ENCODE data around the gene FBXL7. TPM values are rescaled to one million over a fixed set of nuclear protein-coding genes. Genes with fewer than 3 reads are reported as not detected.

FBXL7 gene
- total and polyA plus RNA-seq, 2 donors (not counting 1 experiment from before 2014, with no cell fraction given): not detected

DNA sequence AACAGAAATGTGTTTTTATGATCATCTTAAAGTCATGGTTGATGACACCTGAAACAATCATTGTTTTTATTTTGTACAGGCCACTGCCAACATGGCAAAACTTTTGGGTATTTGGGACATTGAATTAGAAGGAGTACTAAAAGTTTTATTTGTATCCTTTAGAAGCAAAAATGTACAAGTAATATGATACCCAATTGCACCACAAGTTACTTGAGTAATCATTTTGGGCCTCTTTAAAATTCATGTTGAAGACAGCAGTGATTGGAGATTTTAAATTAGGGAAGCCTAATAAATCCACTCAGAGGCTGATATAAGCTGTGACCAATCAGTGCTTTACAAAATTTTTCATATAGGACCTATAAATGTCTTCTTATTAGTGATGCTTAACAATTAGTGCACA, 466.7 kb downstream of the FBXL7 start:
- no peak overlapping the region for H3K4me3 ChIP-seq (ENCODE audit: control extremely low read depth in 1 of 5, extremely low read depth in 1 of 5, insufficient read depth in 1 of 5, low read depth in 2 of 5, low read length in 4 of 5)
- intact Hi-C loops (cut with micrococcal nuclease): no loop called here
- Mint-ChIP-seq H3K4me1 (no peaks in the 10 kb centered on the region), H3K9me3 (ENCODE audit: insufficient read depth) (no peaks in the 10 kb centered on the region), H3K4me3 (no peak overlapping the region), H3K27ac (no peak overlapping the region), H3K27me3 (no peaks in the 10 kb centered on the region)
- H3K27ac ChIP-seq (ENCODE audit: low read length in 2 of 2): no peak overlapping the region
- no peak overlapping the region for H3K9ac ChIP-seq (ENCODE audit: low read length)
- ChIA-PET POLR2A (no interaction called here), CTCF (no interaction called here)
- no peak overlapping the region for H2AFZ ChIP-seq (ENCODE audit: insufficient read depth, low read depth, low read length, poor library complexity, severe bottlenecking)
- ATAC-seq (ENCODE audit: low read depth) (no peak), DNase-seq (no peak)
- no peaks in the 10 kb centered on the region for H3K4me1 ChIP-seq (ENCODE audit: control insufficient read depth in 2 of 2, insufficient read depth in 2 of 2, low read length in 2 of 2)
- no peak overlapping the region for H3K4me2 ChIP-seq (replicated peaks; ENCODE audit: low read depth, low read length, poor library complexity, severe bottlenecking)
- H3K36me3 ChIP-seq (replicated peaks in 1 of 2; ENCODE audit: control extremely low read depth in 1 of 2, control insufficient read depth in 1 of 2, extremely low read depth in 1 of 2, insufficient read depth in 2 of 2, low read length in 1 of 2): no peaks in the 10 kb centered on the region
- TF ChIP-seq EZH2 (IDR thresholded peaks at IDR 0.05; ENCODE audit: borderline replicate concordance, insufficient read depth, low read depth, low read length, poor library complexity, severe bottlenecking): no peak
- TF ChIP-seq, protein P1, sequence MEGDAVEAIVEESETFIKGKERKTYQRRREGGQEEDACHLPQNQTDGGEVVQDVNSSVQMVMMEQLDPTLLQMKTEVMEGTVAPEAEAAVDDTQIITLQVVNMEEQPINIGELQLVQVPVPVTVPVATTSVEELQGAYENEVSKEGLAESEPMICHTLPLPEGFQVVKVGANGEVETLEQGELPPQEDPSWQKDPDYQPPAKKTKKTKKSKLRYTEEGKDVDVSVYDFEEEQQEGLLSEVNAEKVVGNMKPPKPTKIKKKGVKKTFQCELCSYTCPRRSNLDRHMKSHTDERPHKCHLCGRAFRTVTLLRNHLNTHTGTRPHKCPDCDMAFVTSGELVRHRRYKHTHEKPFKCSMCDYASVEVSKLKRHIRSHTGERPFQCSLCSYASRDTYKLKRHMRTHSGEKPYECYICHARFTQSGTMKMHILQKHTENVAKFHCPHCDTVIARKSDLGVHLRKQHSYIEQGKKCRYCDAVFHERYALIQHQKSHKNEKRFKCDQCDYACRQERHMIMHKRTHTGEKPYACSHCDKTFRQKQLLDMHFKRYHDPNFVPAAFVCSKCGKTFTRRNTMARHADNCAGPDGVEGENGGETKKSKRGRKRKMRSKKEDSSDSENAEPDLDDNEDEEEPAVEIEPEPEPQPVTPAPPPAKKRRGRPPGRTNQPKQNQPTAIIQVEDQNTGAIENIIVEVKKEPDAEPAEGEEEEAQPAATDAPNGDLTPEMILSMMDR (IDR thresholded peaks at IDR 0.05): no peak
- H3K9me3 ChIP-seq (ENCODE audit: control extremely low read depth in 1 of 3, control insufficient read depth in 2 of 3, insufficient read depth in 1 of 3, low read length in 2 of 3): peaks cover 0 to 5% (median 0%) of the 10 kb centered on the region in 3 donors
- H3K27me3 ChIP-seq (replicated peaks in 1 of 4; ENCODE audit: control extremely low read depth in 1 of 4, control insufficient read depth in 3 of 4, insufficient read depth in 4 of 4, low read length in 3 of 4): no peaks in the 10 kb centered on the region
- no peaks in the 10 kb centered on the region for H3K79me2 ChIP-seq (ENCODE audit: control insufficient read depth, insufficient read depth, low read length)
- no peaks in the 10 kb centered on the region for H4K20me1 ChIP-seq (ENCODE audit: control insufficient read depth, insufficient read depth, low read length, poor library complexity, severe bottlenecking)

DNA sequence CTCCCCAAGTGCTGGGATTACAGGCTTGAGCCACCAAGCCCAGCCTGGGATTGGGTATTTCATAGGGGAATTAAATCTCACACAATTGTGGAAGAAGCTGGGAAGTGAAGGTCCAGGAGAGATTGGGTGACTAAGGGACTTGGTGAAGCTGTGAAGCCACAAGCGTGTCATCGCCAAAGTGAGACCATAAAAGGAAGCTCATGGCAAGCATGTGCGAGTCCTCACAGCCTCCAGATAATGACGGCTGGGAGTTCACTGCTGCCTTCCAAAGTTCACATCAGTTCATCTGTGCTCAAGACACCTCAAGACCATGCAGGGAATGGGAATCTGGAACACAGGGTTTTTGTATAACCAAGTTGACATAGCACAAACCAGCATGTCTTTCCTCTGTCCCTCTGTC, 469.0 kb downstream of the FBXL7 start:
- Histone ChIP-seq H4K20me1 (ENCODE audit: control insufficient read depth, insufficient read depth, low read length, poor library complexity, severe bottlenecking) (no peaks in the 10 kb centered on the region), H3K9ac (ENCODE audit: low read length) (no peak overlapping the region), H3K4me1 (ENCODE audit: control insufficient read depth in 2 of 2, insufficient read depth in 2 of 2, low read length in 2 of 2) (no peaks in the 10 kb centered on the region), H3K36me3 (replicated peaks in 1 of 2; ENCODE audit: control extremely low read depth in 1 of 2, control insufficient read depth in 1 of 2, extremely low read depth in 1 of 2, insufficient read depth in 2 of 2, low read length in 1 of 2) (no peaks in the 10 kb centered on the region), H3K9me3 (ENCODE audit: control extremely low read depth in 1 of 3, control insufficient read depth in 2 of 3, insufficient read depth in 1 of 3, low read length in 2 of 3) (peaks cover 0 to 5% (median 0%) of the 10 kb centered on the region in 3 donors), H3K79me2 (ENCODE audit: control insufficient read depth, insufficient read depth, low read length) (no peaks in the 10 kb centered on the region), H3K27me3 (replicated peaks in 1 of 4; ENCODE audit: control extremely low read depth in 1 of 4, control insufficient read depth in 3 of 4, insufficient read depth in 4 of 4, low read length in 3 of 4) (no peaks in the 10 kb centered on the region), H3K27ac (ENCODE audit: low read length in 2 of 2) (no peak overlapping the region), H3K4me2 (replicated peaks; ENCODE audit: low read depth, low read length, poor library complexity, severe bottlenecking) (no peak overlapping the region), H2AFZ (ENCODE audit: insufficient read depth, low read depth, low read length, poor library complexity, severe bottlenecking) (no peak overlapping the region), H3K4me3 (ENCODE audit: control extremely low read depth in 1 of 5, extremely low read depth in 1 of 5, insufficient read depth in 1 of 5, low read depth in 2 of 5, low read length in 4 of 5) (no peak overlapping the region)
- DNase-seq (no peak), ATAC-seq (ENCODE audit: low read depth) (no peak)
- intact Hi-C loops (cut with micrococcal nuclease): no loop called here
- Mint-ChIP-seq H3K27ac (no peak overlapping the region), H3K9me3 (ENCODE audit: insufficient read depth) (peaks cover 3% of the 10 kb centered on the region), H3K4me3 (no peak overlapping the region), H3K4me1 (no peaks in the 10 kb centered on the region), H3K27me3 (no peaks in the 10 kb centered on the region)
- ChIA-PET CTCF (no interaction called here), POLR2A (no interaction called here)
- TF ChIP-seq, protein P1 (IDR thresholded peaks at IDR 0.05): no peak
- no peak for TF ChIP-seq EZH2 (IDR thresholded peaks at IDR 0.05; ENCODE audit: borderline replicate concordance, insufficient read depth, low read depth, low read length, poor library complexity, severe bottlenecking)
- WGBS (ENCODE audit: insufficient coverage): 92% methylated on average over 4 of the region's 4 CpGs

All from B cell (primary cell).